Endodermal cell (in vitro differentiated cells): ENCODE measurements around the gene ASZ1. TPM values are rescaled to one million over a fixed set of nuclear protein-coding genes. Genes with fewer than 3 reads are reported as not detected.
"Not testable (repeated sequence)": the region's sequence is repeated elsewhere in the genome, so short reads cannot be mapped to it uniquely, and the experiment has no call there.

Source experiments
- DNase-seq: peaks from one replicate; pipeline ENCODE4 v3.0.0-alpha.2; 2017
- H3K27ac ChIP-seq: 2 replicates; pipeline ENCODE4 v1.5.1; 2013; ENCODE audit warnings: mild to moderate bottlenecking, low read depth, low read length, moderate library complexity
- H3K27me3 ChIP-seq: 2 replicates; pipeline ENCODE4 v1.6.1; 2013; ENCODE audit warnings: mild to moderate bottlenecking, low read length, moderate library complexity; ENCODE audit not compliant: insufficient read depth, control insufficient read depth, poor library complexity, severe bottlenecking
- H3K36me3 ChIP-seq: 2 replicates; pipeline ENCODE4 v1.7.0; 2013; ENCODE audit warnings: mild to moderate bottlenecking, low read length, moderate library complexity; ENCODE audit not compliant: control insufficient read depth, insufficient read depth
- H3K4me1 ChIP-seq: one replicate; pipeline ENCODE4 v1.7.0; 2013; ENCODE audit warnings: low read length; ENCODE audit not compliant: control insufficient read depth, insufficient read depth
- H3K4me3 ChIP-seq: 2 replicates; pipeline ENCODE4 v1.5.1; 2013; ENCODE audit warnings: mild to moderate bottlenecking, low read length, moderate library complexity
- H3K9ac ChIP-seq: 2 replicates; pipeline ENCODE4 v1.6.1; 2013; ENCODE audit warnings: mild to moderate bottlenecking, low read length, moderate library complexity; ENCODE audit not compliant: poor library complexity, severe bottlenecking; ENCODE audit errors: extremely low read depth
- H3K9me3 ChIP-seq: 2 replicates; pipeline ENCODE4 v1.6.1; 2013; ENCODE audit warnings: mild to moderate bottlenecking, low read length, moderate library complexity; ENCODE audit not compliant: control insufficient read depth
- H3K27ac Mint-ChIP-seq: 2 replicates; pipeline ENCODE4 v1.8.0; 2020; ENCODE audit warnings: mixed read lengths
- H3K27me3 Mint-ChIP-seq: 2 replicates; pipeline ENCODE4 v1.8.0; 2021; ENCODE audit warnings: mild to moderate bottlenecking, mixed read lengths; ENCODE audit not compliant: insufficient read depth
- H3K36me3 Mint-ChIP-seq: 2 replicates; pipeline ENCODE4 v1.8.0; 2020; ENCODE audit warnings: low read depth, mixed read lengths
- H3K4me1 Mint-ChIP-seq: 2 replicates; pipeline ENCODE4 v1.8.0; 2020; ENCODE audit warnings: mixed read lengths
- H3K4me3 Mint-ChIP-seq: 2 replicates; pipeline ENCODE4 v1.8.0; 2020; ENCODE audit warnings: mild to moderate bottlenecking, moderate library complexity, mixed read lengths
- H3K9me3 Mint-ChIP-seq: 2 replicates; pipeline ENCODE4 v1.8.0; 2020; ENCODE audit warnings: mild to moderate bottlenecking, mixed read lengths
- WGBS, 2 experiments: methylation state at CpG; one replicate each; pipeline versions ENCODE4 v1.1.5 to v1.1.7; 2013; ENCODE audit warnings: missing lambda C conversion rate in 2 of 2, mixed read lengths in 1 of 2; ENCODE audit not compliant: insufficient coverage in 1 of 2, insufficient read length in 1 of 2; 5-methylcytosine and 5-hydroxymethylcytosine counted together
- total RNA-seq, 2 donors: library from RNA; stranded (reverse); fragmentation: NEBNext Ultra II Directional in 1 of 2; extraction: Animal tissue kit (Norgen Biotek cat#: 25700) in 1 of 2; gene quantifications; 2 replicates in 1 of 2; 3 replicates in 1 of 2; pipeline ENCODE4 v1.2.1, GENCODE V29; 2021
- TF ChIP-seq, protein P1 (sequence below): fragments of 200-600 bp; sonication (generic); conservative IDR thresholded peaks from 2 replicates; pipeline ENCODE4 v1.5.0; 2021; ENCODE audit warnings: antibody characterized with exemption, mild to moderate bottlenecking

ASZ1 gene
- total RNA-seq, 2 donors from 2014 or later: not detected

DNA sequence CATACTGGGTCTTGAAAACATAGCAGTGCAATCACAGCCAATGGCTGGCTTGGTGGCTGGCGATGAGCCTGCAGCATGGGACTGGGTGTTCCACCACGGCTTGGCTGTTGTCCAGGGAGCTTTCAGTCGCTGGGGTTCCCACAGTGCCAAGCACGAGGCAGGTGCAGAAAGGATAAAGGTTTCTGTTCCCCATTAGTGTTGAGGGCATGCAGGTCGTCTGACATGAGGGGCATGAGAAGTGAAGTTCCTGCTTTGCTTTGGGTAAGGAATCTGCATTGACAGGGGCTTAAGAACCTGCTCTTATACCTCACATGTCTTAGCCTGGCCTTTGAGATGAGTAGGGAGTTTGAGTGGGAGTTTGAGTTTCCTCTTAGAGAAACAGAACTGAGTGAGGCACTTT is 43.5 kb upstream of the ASZ1 start:
- H3K36me3 Mint-ChIP-seq: no peaks in the 10 kb centered on the region
- H3K4me1 ChIP-seq: no peaks in the 10 kb centered on the region
- no peak overlapping the region for H3K27ac Mint-ChIP-seq
- H3K36me3 ChIP-seq: no peaks in the 10 kb centered on the region
- H3K9me3 Mint-ChIP-seq: no peaks in the 10 kb centered on the region
- DNase-seq: no peak
- no peak overlapping the region for H3K27ac ChIP-seq
- no peaks in the 10 kb centered on the region for H3K4me1 Mint-ChIP-seq
- no peak overlapping the region for H3K9ac ChIP-seq
- WGBS, 2 experiments: 90 to 100% methylated on average over 3 to 5 of the region's 5 CpGs
- H3K4me3 ChIP-seq: no peak overlapping the region
- peaks cover 4% of the 10 kb centered on the region for H3K27me3 ChIP-seq
- TF ChIP-seq, protein P1, sequence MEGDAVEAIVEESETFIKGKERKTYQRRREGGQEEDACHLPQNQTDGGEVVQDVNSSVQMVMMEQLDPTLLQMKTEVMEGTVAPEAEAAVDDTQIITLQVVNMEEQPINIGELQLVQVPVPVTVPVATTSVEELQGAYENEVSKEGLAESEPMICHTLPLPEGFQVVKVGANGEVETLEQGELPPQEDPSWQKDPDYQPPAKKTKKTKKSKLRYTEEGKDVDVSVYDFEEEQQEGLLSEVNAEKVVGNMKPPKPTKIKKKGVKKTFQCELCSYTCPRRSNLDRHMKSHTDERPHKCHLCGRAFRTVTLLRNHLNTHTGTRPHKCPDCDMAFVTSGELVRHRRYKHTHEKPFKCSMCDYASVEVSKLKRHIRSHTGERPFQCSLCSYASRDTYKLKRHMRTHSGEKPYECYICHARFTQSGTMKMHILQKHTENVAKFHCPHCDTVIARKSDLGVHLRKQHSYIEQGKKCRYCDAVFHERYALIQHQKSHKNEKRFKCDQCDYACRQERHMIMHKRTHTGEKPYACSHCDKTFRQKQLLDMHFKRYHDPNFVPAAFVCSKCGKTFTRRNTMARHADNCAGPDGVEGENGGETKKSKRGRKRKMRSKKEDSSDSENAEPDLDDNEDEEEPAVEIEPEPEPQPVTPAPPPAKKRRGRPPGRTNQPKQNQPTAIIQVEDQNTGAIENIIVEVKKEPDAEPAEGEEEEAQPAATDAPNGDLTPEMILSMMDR: no peak
- H3K4me3 Mint-ChIP-seq: no peak overlapping the region
- no peaks in the 10 kb centered on the region for H3K9me3 ChIP-seq
- H3K27me3 Mint-ChIP-seq: peaks cover 5% of the 10 kb centered on the region

DNA sequence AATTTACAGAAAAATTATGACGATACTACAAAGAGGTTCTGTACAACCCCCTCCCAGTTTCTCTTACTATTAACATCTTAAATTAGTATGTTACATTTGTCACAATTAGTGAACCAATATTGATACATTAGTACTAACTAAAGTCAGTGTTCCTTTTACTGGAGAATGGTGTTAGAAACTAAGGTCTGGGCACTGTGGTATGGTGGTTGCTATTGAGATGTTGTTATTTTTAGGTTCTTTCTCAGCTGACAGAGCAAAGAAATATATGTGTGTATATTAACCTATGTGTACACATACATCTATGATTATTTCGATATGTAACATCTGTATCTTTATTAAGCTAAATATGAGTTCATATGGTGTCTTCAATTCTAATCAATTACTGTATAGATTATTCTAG is 40.9 kb upstream of the ASZ1 start:
- Histone ChIP-seq H3K9ac (no peak overlapping the region), H3K9me3 (no peaks in the 10 kb centered on the region), H3K27me3 (no peaks in the 10 kb centered on the region), H3K36me3 (no peaks in the 10 kb centered on the region), H3K27ac (no peak overlapping the region), H3K4me1 (no peaks in the 10 kb centered on the region), H3K4me3 (no peak overlapping the region)
- no peak for DNase-seq
- no peaks in the 10 kb centered on the region for H3K4me1 Mint-ChIP-seq
- peaks cover 5% of the 10 kb centered on the region for H3K27me3 Mint-ChIP-seq
- WGBS, 2 experiments: no CpG with 5 or more reads among the region's 2 CpGs
- H3K27ac Mint-ChIP-seq: no peak overlapping the region
- TF ChIP-seq, protein P1: no peak
- no peaks in the 10 kb centered on the region for H3K36me3 Mint-ChIP-seq
- no peak overlapping the region for H3K4me3 Mint-ChIP-seq
- no peaks in the 10 kb centered on the region for H3K9me3 Mint-ChIP-seq

GRCh38 chr7:117460815-117461214 is 33.5 kb upstream of the ASZ1 start:
- not testable (repeated sequence) for H3K9me3 ChIP-seq, DNase-seq, H3K9ac ChIP-seq, H3K36me3 Mint-ChIP-seq, H3K4me1 ChIP-seq, H3K4me1 Mint-ChIP-seq, H3K27me3 ChIP-seq, H3K4me3 ChIP-seq, H3K27me3 Mint-ChIP-seq, H3K27ac ChIP-seq, H3K9me3 Mint-ChIP-seq, H3K36me3 ChIP-seq, H3K4me3 Mint-ChIP-seq, H3K27ac Mint-ChIP-seq
- 88% methylated on average over 1 of the region's 4 CpGs; no CpG with 5 or more reads in 1 of the 2 experiments for WGBS, 2 experiments

DNA sequence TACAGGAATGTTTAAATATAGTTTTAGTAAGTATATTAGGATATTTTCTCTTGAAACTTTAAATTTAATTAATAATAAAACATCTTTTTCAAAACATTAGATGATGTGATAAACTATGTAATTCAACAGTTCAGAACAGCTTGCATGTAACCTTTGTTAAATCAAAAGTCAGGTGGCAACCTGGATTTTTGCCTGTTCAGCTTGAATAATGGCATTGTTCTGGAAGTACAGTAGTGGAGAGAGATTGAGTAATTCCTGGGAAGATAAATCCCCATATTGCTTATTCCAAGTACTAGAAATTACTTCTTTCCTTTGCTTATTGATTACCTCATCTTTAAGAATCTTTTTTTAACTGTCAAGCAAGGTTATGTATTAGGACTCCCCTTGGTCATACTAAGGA is 32.4 kb upstream of the ASZ1 start:
- H3K27me3 ChIP-seq: no peaks in the 10 kb centered on the region
- Mint-ChIP-seq H3K9me3 (peaks cover 3% of the 10 kb centered on the region), H3K27me3 (no peaks in the 10 kb centered on the region), H3K36me3 (no peaks in the 10 kb centered on the region), H3K4me1 (no peaks in the 10 kb centered on the region), H3K4me3 (no peak overlapping the region), H3K27ac (no peak overlapping the region)
- TF ChIP-seq, protein P1: no peak
- H3K4me1 ChIP-seq: no peaks in the 10 kb centered on the region
- H3K36me3 ChIP-seq: no peaks in the 10 kb centered on the region
- DNase-seq: no peak
- no peaks in the 10 kb centered on the region for H3K9me3 ChIP-seq
- no peak overlapping the region for H3K9ac ChIP-seq
- no peak overlapping the region for H3K4me3 ChIP-seq
- H3K27ac ChIP-seq: no peak overlapping the region
